ENCODE data around the gene PRKAG3.

PRKAG3 gene

DNA sequence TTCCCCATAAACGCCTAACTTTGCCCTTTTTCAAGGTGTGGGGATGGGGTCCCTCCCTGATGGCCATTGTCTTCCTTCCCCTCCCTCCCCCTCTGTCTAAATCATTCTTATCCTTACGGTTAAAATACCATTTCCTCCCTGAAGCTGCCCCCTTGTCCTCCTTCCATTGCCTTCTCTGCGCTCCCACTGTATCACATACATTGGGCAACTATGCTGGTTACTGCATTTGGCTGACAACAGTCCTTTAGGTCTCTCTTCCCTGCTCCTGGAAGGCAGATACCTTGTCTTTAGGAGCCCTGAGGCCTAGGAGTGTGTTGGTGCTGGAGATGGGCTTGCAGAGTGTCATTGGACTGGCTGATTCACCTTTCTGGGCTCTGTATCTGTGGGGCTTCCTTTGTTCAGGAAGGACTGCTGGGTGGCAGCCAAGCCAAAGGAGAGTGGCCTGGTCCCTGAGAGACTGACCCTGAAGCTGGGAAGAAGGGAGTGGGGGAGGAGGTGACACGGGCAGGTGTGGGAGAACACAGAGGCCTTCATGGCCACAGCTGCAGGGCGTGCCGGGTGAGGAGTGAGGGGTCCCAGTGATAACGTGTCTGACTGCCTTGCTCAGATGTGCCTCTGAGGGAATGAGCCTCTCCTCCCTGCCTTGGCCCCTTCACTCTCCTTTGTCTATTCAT, 30.2 kb upstream of the PRKAG3 start:
- Histone ChIP-seq H3K36me3 (ENCODE audit: control insufficient read depth, insufficient read depth, low read length) (no peaks in the 10 kb centered on the region), H3K4me3 (ENCODE audit: extremely low read depth, insufficient read depth, low read length, poor library complexity, severe bottlenecking) (no peak overlapping the region), H3K4me1 (ENCODE audit: control insufficient read depth, insufficient read depth, low read length, poor library complexity, severe bottlenecking) (peaks cover 11% of the 10 kb centered on the region), H3K27ac (ENCODE audit: low read depth, low read length, severe bottlenecking) (no peak overlapping the region), H3K9me3 (ENCODE audit: control insufficient read depth, low read length) (no peaks in the 10 kb centered on the region)
- WGBS, 2 experiments (ENCODE audit: insufficient coverage in 2 of 2), result 68 to 71% methylated on average over 7 of the region's 7 CpGs

DNA sequence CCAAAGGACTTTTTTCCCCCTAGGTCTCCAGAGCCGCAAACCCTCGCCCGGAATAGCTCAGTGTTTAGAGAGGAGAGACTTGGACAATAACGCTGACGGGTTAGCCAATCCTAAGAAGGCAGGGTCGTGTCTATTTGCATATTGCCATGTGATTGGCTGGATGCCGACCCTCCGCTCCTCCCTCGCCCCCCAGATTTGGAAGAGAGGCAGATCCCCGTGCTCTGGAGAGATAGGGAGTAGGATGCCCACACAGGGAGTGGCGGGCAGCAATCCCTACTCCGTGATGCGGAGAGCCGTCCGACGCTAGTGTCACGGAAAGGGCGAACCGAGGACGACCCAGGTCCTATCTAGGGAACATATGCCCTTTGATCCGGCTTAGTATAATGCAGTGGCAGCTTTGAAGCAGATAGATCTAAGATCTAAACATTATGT, 29.4 kb upstream of the PRKAG3 start:
- Histone ChIP-seq H3K27ac (ENCODE audit: low read depth, low read length, severe bottlenecking) (no peak overlapping the region), H3K9me3 (ENCODE audit: control insufficient read depth, low read length) (no peaks in the 10 kb centered on the region), H3K4me1 (ENCODE audit: control insufficient read depth, insufficient read depth, low read length, poor library complexity, severe bottlenecking) (peaks cover 19% of the 10 kb centered on the region), H3K4me3 (ENCODE audit: extremely low read depth, insufficient read depth, low read length, poor library complexity, severe bottlenecking) (peak overlapping the region; percentile 16), H3K36me3 (ENCODE audit: control insufficient read depth, insufficient read depth, low read length) (no peaks in the 10 kb centered on the region)
- WGBS, 2 experiments (ENCODE audit: insufficient coverage in 2 of 2), result 1% methylated on average over 16 to 18 of the region's 21 CpGs

DNA sequence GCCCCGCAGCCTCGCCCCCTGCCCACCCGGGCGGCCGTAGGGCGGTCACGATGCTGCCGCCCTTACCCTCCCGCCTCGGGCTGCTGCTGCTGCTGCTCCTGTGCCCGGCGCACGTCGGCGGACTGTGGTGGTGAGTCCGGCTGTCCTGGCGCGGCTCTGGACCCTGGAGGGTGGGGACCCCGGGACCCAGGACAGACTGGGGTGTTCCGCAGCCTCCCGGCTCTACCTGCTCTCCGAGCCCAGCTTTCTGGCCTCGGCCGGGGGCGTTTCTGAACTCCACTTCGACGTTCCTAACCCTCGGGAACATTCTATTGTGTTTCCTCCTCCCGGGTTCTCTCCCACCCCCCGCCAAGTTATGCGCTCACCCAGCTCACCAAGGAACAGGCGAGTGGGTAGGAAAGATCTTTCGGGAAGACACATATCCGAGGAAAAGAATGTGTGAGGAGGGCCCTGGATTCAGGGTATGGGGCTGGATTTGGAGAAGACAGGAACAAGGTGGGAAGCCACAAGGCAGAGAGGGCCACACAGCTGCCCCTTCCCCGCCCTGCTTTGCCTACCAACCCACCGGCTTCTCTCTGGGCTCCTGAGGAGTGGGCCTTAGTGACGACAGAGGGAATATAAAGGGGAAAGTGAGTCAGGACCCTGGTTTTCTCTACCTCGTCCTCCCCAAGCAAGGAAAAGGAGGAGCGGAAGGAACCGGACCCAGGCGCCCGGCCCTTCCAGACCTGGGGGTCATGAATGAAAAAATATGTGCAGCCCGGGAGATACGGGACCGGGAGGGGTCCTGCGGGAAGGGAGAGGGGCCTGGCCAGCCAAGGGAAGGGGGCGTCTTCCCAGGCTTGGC, 28.6 kb upstream of the PRKAG3 start:
- H3K36me3 ChIP-seq (ENCODE audit: control insufficient read depth, insufficient read depth, low read length), result no peaks in the 10 kb centered on the region
- no peaks in the 10 kb centered on the region for H3K9me3 ChIP-seq (ENCODE audit: control insufficient read depth, low read length)
- peaks cover 23% of the 10 kb centered on the region for H3K4me1 ChIP-seq (ENCODE audit: control insufficient read depth, insufficient read depth, low read length, poor library complexity, severe bottlenecking)
- WGBS, 2 experiments (ENCODE audit: insufficient coverage in 2 of 2), result 2% methylated on average over 33 to 34 of the region's 47 CpGs
- peak overlapping the region; percentile 16 for H3K4me3 ChIP-seq (ENCODE audit: extremely low read depth, insufficient read depth, low read length, poor library complexity, severe bottlenecking)
- no peak overlapping the region for H3K27ac ChIP-seq (ENCODE audit: low read depth, low read length, severe bottlenecking)

DNA sequence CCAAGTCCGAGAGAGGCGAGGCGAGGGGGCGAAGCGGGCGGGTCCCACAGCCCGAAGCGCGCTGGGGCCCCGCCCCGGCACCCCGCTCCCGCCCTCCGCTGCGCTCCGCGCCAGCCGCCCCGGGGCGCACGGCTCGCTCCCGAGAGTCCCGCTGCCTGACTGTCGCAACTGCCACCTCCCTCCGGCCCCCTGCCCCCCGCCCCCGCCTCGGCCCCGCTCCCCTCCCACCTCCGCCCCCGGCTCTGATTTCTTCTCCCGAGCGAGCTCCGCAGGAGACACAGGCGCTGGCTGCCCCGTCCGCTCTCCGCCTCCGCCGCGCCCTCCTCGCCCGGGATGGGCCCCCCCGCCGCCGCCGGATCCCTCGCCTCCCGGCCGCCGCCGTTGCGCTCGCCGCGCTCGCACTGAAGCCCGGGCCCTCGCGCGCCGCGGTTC, 28.0 kb upstream of the PRKAG3 start, which contains the start of gene WNT6:
TSS of gene WNT6 (plus strand) at position 250 of the 432 bp plus-strand sequence. CDS start 233 bp downstream, outside the sequence.
- Histone ChIP-seq H3K4me3 (ENCODE audit: extremely low read depth, insufficient read depth, low read length, poor library complexity, severe bottlenecking) (peak within 1 kb of the TSS; percentile 24), H3K9me3 (ENCODE audit: control insufficient read depth, low read length) (no peaks in the 10 kb centered on the region), H3K36me3 (ENCODE audit: control insufficient read depth, insufficient read depth, low read length) (no peaks in the 10 kb centered on the region), H3K4me1 (ENCODE audit: control insufficient read depth, insufficient read depth, low read length, poor library complexity, severe bottlenecking) (peaks cover 23% of the 10 kb centered on the region), H3K27ac (ENCODE audit: low read depth, low read length, severe bottlenecking) (no peak within 1 kb of the TSS)
- WGBS, 2 experiments (ENCODE audit: insufficient coverage in 2 of 2), result 0% methylated on average over 11 to 24 of the region's 64 CpGs

DNA sequence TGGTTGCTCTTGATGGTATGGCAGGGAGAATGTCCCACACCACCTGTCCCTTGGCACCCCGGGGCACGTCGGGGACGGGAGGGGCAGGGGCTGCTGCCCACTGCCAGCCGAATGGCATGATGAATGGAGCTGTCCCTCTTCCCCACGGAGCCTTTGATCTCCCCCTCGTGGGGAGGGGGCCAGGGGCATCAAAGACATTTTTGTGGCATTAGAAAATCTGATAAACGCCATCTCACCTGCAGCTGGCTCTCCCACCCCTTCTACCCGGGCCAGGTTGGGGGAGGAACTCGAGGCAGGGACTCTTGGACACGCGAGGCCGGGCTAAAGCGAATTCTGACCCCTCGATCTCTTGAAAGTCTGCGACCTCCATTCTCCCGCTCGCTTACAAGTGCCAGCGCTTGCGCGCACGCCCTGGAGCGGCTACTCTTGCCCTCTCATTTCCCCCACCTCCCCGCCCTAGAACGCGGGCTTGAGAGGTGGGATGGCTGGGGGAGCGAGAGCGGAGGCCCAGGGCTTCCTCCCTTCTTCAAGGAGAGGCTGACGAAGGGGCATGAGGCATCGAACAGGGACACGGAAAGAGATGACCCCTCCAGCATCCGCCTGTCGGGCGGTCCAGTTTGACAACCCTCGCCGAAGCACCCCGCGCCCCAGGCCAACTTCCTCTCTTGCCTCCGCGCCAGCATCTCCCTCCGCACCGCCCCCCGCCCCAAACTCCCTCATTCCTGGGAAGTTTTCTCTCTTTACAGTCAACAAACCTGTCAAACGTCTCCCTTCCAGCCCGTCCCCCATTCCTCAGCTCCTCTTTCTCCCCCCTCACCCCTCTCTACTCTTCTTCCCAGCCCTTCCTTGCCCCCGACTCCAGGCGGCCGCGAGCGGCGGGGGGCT, 27.3 kb upstream of the PRKAG3 start:
- H3K4me3 ChIP-seq (ENCODE audit: extremely low read depth, insufficient read depth, low read length, poor library complexity, severe bottlenecking), result peak overlapping the region; percentile 24

DNA sequence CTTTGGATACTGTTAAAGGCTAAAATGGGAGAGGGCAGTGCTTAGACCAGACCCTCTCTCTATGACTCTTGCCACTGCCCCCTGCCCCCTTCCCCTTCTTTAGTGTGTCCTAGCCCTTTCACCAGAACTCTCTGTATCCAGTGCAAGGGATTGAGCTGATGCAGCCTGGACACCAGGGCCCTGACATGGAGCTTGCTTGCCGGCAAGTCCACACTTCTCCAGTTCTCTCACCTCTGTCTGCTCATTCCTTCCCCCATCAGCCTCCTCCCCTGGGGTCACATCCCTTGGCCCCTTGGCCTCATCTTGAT, 26.5 kb upstream of the PRKAG3 start:
- Histone ChIP-seq H3K27ac (ENCODE audit: low read depth, low read length, severe bottlenecking) (no peak overlapping the region), H3K36me3 (ENCODE audit: control insufficient read depth, insufficient read depth, low read length) (no peaks in the 10 kb centered on the region), H3K4me3 (ENCODE audit: extremely low read depth, insufficient read depth, low read length, poor library complexity, severe bottlenecking) (no peak overlapping the region), H3K4me1 (ENCODE audit: control insufficient read depth, insufficient read depth, low read length, poor library complexity, severe bottlenecking) (peaks cover 23% of the 10 kb centered on the region), H3K9me3 (ENCODE audit: control insufficient read depth, low read length) (no peaks in the 10 kb centered on the region)
- 33% methylated on average over 1 of the region's 1 CpG for WGBS, 2 experiments (ENCODE audit: insufficient coverage in 2 of 2)

More for the DNA sequence above, 27.3 kb upstream of the PRKAG3 start:
- peaks cover 23% of the 10 kb centered on the region for H3K4me1 ChIP-seq (ENCODE audit: control insufficient read depth, insufficient read depth, low read length, poor library complexity, severe bottlenecking)
- H3K9me3 ChIP-seq (ENCODE audit: control insufficient read depth, low read length), result no peaks in the 10 kb centered on the region
- no peak overlapping the region for H3K27ac ChIP-seq (ENCODE audit: low read depth, low read length, severe bottlenecking)
- no peaks in the 10 kb centered on the region for H3K36me3 ChIP-seq (ENCODE audit: control insufficient read depth, insufficient read depth, low read length)
- WGBS, 2 experiments (ENCODE audit: insufficient coverage in 2 of 2), result 3 to 4% methylated on average over 24 to 32 of the region's 51 CpGs

DNA sequence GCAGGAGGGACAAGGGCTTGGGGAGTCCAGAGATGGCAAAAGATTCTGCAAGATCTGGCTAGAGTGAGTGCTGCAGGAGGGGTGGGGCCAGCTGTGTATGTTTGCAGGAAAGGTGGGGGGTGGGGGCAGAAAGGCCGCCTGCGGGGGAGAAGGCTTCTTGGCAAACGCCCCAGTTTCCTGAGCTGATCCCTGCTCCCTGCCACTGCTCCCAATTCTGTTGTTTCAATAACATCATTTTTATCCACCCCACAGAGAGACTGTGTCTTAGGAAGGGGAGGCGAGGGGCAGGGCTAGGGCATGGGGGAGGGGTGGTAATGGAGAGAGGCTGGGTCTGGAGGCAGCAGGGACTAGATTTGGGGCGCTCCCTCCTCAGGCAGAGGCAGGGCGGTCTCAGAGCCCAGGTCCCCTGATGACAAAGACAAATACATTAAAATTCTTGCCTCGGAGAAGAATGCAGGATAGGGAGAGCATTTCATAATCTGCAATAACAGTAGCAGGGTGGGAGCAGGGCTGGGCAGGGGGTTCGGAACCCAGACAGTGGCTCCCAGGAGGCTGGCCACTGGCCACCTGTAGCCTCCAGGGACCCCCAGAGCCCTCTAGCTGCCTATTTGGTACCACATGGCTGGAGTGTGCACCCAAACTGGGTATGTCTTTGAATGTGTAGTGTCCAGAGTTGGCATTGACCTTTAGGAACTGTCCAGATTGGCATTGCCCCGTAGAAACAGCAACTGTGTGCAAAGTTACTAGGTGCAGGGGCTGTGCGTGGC, 26.0 kb upstream of the PRKAG3 start:
- H3K4me1 ChIP-seq (ENCODE audit: control insufficient read depth, insufficient read depth, low read length, poor library complexity, severe bottlenecking), result peaks cover 23% of the 10 kb centered on the region
- H3K9me3 ChIP-seq (ENCODE audit: control insufficient read depth, low read length), result no peaks in the 10 kb centered on the region
- no peak overlapping the region for H3K27ac ChIP-seq (ENCODE audit: low read depth, low read length, severe bottlenecking)
- no peaks in the 10 kb centered on the region for H3K36me3 ChIP-seq (ENCODE audit: control insufficient read depth, insufficient read depth, low read length)
- 78 to 80% methylated on average over 1 to 3 of the region's 10 CpGs for WGBS, 2 experiments (ENCODE audit: insufficient coverage in 2 of 2)
- H3K4me3 ChIP-seq (ENCODE audit: extremely low read depth, insufficient read depth, low read length, poor library complexity, severe bottlenecking), result no peak overlapping the region

DNA sequence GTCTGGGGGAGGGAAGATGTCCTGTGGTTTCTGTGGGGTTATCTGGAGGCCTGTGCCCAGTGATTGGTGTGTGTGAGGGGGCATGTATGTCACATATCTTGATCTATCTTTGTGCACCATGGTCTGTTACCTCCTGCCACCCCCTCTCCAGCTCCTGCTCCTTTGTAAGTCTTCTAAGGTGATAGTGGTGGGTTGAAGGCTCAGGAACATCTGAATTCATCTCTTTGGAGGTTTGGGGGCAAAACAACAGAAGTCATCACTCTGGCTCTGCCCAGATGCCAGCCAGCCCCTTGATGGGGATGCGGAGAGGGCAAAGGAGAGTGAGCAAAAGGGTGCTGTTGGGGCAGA, 25.3 kb upstream of the PRKAG3 start:
- no peak overlapping the region for H3K4me3 ChIP-seq (ENCODE audit: extremely low read depth, insufficient read depth, low read length, poor library complexity, severe bottlenecking)
- H3K4me1 ChIP-seq (ENCODE audit: control insufficient read depth, insufficient read depth, low read length, poor library complexity, severe bottlenecking), result peaks cover 23% of the 10 kb centered on the region
- no peaks in the 10 kb centered on the region for H3K36me3 ChIP-seq (ENCODE audit: control insufficient read depth, insufficient read depth, low read length)
- no peaks in the 10 kb centered on the region for H3K9me3 ChIP-seq (ENCODE audit: control insufficient read depth, low read length)
- no peak overlapping the region for H3K27ac ChIP-seq (ENCODE audit: low read depth, low read length, severe bottlenecking)
- no CpG with 5 or more reads among the region's 1 CpG for WGBS, 2 experiments (ENCODE audit: insufficient coverage in 2 of 2)

DNA sequence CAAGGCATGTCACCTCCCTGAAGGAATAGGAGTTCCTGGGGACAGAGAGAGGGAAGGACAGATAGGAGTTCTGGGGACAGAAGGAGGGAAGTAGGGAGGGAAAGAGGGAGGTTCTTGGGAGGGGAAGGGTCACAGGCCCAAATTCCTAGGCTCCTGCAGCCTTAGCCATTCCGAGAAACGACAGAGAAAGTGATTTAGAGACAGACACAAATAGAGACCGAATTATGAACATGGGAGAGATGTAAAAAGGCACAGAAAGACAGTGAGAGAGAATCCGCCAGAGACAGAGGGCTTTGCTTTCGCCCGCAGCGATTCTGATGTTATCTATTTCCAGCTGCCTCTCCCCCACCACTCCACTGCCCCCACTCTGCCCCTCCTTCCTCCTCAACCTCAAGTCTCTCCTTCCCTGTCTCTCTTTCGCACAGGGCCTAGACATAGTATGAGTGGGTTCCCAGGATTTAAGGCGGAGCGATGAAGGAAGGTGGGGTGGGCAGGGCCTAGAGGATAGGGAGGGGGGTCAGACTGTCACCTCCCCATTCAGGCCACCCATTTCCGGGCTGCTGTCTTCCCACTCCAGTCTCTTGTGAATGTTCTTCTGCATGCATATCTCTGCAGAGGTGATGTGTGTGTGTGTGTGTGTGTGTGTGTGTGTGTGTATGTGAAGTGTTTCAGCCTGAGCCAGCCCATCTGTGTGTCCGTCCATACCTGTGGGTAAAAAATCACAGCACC, 24.7 kb upstream of the PRKAG3 start:
- 33 to 54% methylated on average over 7 to 8 of the region's 12 CpGs for WGBS, 2 experiments (ENCODE audit: insufficient coverage in 2 of 2)
- H3K4me1 ChIP-seq (ENCODE audit: control insufficient read depth, insufficient read depth, low read length, poor library complexity, severe bottlenecking), result peaks cover 23% of the 10 kb centered on the region
- no peak overlapping the region for H3K27ac ChIP-seq (ENCODE audit: low read depth, low read length, severe bottlenecking)
- no peak overlapping the region for H3K4me3 ChIP-seq (ENCODE audit: extremely low read depth, insufficient read depth, low read length, poor library complexity, severe bottlenecking)
- no peaks in the 10 kb centered on the region for H3K36me3 ChIP-seq (ENCODE audit: control insufficient read depth, insufficient read depth, low read length)
- H3K9me3 ChIP-seq (ENCODE audit: control insufficient read depth, low read length), result no peaks in the 10 kb centered on the region

Measured in mesodermal cell (in vitro differentiated cells).